Suppressor macrophage treated with lipopolysaccharide for 1 hour (primary cell): ENCODE measurements around the gene TTLL9.

Source experiments
- DNase-seq, 3 donors: peaks; one replicate each; pipeline ENCODE4 v3.0.0-alpha.2; 2020 to 2022

The TTLL9 gene

GRCh38 chr20:31836853-31837608, 33.4 kb upstream of the TTLL9 start:
- no peak for DNase-seq

GRCh38 chr20:31837896-31838397, 32.5 kb upstream of the TTLL9 start:
- DNase-seq = peak; percentile 73 to 83 (median 79)

DNA sequence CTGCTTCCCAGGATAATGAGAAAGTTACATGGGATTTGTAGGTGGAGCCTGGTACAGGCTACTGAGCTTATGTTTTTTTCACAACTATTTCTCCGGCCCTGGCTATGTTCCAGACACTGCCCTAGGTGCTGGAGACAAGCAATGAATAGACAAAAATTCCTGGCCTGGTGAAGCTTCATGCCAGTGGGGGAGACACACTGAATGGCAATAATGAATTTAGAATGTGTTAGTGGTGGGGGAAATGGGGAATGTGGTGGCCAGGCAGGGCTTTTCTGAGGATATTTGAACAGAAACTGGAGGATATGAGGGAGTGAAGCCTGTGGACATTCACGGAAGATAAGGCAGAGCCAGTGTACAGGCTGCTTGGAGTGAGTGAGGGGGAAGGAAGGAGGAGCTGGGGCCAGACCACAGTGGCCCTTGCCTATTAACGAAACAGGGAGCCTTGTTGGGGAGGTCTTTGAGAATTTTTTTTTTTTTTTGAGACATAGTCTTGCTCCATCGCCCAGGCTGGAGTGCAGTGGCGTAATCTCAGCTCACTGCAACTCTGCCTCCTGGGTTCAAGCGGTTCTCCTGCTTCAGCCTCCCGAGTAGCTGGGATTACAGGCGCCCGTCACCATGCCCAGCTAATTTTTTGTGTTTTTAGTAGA, 31.7 kb upstream of the TTLL9 start:
- no peak for DNase-seq

DNA sequence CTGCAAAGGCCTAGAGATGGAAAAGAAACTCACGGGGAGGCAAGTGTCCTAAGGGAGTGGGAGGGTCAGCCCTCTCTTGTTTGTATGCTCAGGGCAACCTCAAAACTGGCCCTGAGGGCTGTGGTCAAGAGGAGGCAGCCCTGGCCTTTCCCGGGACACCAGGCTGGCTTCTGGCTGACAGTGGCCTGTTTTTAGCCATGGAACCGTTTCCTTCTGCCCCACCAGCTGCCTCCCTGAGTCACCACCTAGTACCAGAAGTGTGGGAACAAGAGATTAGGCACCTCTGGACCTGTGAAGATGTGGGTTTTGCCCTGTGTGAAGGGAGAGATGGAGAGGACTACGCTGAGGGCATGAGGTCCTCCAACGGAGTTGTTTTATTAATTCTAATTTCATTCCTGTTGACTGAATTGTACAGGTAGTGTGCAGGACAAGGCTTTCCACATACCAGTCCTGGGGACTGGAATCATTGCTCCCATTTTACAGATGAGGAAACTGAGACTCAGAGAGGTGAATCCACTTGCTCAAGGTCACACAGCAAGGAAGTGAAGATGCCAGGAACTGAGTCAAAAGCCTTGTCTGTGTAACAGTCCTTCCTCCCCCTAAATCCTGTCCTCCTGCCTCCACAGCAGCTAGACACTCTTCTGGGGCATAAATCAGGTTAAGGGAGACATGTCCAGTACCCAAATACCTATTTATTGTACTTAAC, 30.5 kb upstream of the TTLL9 start:
- DNase-seq = no peak

DNA sequence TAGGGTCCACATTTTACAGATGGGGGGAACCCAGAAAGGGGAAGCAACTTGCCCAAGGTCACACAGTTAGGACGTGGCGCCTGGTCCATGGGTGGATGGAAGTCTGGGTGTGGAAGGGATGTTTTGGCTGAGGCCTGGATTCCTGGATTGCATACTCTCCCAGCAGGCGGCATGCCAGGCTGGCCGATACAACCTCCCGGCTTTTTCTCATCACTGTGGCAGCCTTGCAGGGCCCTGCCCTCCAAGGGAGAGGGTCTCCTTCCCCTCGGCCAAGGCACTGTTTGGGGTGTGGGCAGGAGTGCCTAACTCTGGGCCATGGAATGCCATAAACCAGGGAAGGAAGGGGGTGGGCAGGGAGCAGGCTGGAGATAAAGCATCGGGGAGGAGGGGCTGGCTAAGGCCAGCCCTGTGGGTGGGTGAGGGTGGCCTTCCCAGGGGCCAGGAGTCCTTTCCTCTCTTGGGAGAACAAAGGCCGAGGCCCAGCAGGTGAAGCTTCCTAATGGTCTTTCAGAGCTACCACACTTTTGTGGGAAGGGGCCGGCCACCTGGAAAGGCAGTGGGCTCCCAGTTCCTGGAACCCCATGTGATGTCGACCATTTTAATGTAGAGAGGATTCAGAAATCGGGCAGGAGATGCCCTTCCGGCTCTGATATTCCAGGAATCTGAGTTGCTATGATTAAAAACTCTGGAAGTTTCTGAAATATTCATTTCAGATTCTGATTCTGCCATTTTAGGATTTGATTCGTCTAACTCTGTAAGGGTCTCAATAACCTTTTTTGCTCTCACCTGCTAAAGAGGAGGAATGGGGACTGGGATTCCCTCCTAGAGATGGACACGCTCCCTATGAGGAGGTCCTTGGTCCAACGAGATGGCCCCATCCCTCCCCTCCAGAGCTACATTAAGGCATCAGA, 29.3 kb upstream of the TTLL9 start:
- no peak for DNase-seq

- no peak for DNase-seq
Observed at GRCh38 chr20:31841928-31842327, 28.5 kb upstream of the TTLL9 start.

DNA sequence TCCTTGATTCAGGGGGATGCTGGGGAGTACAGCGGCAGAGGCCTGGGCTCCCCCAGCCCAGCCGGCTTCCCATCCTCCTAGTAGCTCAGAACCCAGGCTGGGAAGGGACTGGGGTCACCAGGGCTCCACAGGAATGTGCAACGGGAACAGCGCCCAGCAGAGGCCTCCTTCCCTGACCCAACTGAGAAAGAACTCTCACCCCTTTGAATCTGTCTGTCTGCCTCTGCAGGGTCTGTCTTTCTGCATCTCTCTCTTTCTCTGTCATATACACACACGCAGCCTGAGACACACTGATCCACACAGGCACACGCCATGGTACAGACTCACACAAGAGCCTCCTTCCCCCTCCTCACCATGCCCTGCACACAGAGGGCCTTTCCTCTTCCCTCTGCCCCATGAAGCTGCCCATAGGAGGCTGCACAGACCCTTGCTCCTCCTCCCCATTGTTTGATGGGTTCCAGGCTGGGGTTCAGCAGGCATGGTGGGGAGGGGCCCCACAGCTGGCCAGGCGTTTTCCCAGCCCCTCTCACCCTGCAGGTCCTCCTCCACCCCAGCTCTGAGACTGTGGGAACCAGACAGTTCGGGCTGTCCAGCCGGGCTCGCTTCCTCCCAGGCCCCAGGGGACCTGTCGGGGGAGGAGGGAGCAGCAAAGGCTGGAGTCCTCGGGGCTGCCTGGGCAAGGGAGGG, 27.8 kb upstream of the TTLL9 start:
- DNase-seq = no peak

DNA sequence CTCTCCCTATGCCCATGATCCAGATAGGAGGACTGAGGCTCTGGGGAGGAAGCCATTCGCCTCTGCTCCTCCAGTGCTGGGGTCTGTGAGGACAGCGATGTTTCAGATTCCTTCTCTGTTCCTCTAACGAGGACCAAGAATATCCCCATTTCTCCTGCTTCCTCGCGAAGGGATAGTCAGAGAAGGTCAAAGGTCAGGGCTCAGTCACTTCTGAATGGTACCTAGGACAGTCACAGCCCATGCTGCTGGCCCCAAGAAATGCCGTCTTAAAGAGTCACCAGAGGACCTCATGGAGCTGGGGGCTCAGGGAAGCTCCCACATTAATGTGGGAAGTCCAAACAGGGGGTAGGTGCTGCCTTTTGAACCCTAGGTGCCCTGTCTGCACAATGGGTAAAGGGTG, 27.1 kb upstream of the TTLL9 start:
- no peak for DNase-seq

- DNase-seq = no peak
Observed at GRCh38 chr20:31843881-31844280, 26.6 kb upstream of the TTLL9 start.

GRCh38 chr20:31844737-31845299, 25.6 kb upstream of the TTLL9 start:
- no peak for DNase-seq

- no peak for DNase-seq
Observed at GRCh38 chr20:31845300-31845863, 25.1 kb upstream of the TTLL9 start, which contains the start of gene FOXS1. FOXS1 (minus strand) TSS chr20:31845604; CDS start chr20:31845542, 62 bp downstream.

DNA sequence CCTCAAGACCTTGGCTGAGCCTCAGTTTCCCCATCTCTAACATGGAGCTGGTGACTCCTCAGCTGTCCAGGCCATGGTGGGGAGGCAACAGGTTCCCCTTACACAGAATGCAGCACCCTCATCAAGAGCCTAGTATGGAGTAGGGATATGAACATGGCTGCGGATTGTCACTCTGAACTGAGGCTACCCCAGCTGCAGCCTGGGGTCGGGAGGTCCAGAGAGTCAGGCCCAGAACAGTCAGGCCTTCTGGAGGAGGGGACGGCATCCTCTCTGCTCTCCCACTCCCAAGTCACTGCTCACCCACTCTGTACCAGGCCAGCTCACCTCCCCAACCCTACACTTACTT, 23.7 kb upstream of the TTLL9 start:
- no peak for DNase-seq

GRCh38 chr20:31848088-31848999, 22.1 kb upstream of the TTLL9 start:
- DNase-seq = no peak

DNA sequence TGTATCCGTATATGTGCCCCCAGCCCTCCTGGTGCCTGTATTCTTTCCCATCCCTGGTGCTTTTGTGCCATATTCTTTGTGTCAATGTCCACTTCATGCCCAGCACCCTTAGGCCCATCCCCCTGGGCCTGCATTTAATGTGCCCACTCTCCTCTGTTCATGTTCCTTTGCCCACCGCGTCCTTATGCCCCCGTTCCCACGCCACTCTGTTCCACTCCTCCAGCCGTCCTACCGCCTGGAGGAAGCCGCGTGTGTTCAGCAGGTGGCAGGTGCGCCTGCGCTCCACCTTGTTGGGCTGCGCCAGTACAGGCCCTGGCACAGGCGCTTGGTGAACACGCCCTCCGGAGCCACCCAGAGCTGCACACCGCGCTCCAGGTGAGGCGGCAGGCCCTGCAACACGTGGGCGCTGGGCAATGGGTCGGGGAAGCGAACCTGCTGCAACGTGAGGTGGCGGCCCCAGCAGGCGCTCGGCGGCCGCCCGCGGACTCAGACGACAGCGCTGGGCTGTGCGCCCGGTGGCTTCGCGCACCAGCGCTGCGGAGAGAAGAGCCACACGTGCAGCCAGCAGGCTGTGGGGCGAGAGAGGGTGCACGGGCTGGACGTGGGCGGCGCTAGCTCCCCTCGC, 21.0 kb upstream of the TTLL9 start:
- no peak for DNase-seq

DNA sequence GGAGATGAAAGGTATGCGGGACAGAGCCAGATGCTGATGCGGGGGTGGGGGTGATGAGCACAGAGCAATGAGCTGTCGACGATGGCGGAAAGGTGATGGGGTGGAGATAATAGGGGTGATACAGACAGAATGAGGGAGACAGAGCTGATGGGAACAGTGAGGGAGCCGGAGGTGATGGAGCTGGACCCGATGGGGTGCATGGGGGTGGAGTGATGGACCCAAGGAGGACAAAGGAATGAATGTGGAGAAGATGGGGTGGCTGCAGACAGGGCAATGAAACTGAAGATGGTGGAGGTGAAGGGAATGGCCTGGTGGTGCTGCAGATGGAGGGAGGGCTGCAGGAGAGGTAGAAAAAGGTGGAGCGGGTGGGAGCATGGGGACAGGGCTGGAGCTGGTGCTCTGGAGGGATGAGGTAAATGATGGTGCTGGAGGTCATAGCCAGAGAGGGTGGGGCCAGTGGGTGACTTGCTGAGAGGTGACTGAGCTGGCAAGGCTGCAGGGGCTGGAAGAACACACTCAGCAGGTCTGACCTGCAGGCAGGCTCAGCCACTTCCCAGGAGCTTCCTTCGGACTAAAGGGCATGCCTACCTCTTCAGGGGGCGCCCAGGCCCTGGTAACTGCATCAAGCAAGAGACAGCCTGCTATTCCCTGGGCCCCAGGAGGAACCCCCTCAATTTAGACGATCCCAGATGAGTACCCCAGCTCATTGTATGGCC, 19.0 kb upstream of the TTLL9 start:
- DNase-seq = no peak

DNA sequence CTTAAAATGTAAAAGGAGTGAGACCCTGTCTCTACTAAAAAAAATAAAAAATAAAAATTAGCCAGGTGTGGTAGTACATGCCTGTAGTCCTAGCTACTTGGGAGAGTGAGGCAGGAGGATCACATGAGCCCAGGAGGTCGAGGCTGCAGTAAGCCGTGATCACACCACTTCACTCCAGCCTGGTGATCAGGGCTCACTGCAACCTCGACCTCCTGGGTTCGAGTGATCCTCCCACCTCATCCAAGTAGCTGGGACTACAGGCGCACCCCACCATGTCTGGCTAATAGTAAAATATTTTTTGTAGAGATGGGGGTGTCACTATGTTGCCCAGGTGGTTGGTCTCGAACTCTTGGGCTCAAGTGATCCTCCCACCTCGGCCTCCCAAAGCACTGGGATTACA, 17.0 kb upstream of the TTLL9 start:
- DNase-seq = no peak

DNA sequence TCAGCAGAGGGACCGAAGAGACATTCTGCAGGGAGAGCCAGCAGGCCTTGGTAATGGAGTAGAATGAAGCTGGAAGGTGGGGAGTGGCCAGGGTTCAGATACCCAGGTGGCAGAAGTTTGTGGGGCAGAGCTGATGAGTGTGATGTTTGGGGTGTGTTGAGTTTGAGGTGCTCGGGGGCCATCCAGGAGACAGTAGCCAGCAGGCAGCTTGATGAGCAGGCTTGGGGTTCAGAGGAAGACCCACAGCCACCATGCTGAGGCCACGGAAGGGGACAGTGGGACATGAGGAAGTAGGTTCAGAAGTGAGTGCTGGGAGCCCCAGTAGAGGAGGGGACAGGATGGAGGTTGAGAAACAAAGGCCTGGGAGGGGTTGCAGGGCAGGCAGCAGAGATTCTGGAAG, 13.9 kb upstream of the TTLL9 start:
- DNase-seq = no peak

DNA sequence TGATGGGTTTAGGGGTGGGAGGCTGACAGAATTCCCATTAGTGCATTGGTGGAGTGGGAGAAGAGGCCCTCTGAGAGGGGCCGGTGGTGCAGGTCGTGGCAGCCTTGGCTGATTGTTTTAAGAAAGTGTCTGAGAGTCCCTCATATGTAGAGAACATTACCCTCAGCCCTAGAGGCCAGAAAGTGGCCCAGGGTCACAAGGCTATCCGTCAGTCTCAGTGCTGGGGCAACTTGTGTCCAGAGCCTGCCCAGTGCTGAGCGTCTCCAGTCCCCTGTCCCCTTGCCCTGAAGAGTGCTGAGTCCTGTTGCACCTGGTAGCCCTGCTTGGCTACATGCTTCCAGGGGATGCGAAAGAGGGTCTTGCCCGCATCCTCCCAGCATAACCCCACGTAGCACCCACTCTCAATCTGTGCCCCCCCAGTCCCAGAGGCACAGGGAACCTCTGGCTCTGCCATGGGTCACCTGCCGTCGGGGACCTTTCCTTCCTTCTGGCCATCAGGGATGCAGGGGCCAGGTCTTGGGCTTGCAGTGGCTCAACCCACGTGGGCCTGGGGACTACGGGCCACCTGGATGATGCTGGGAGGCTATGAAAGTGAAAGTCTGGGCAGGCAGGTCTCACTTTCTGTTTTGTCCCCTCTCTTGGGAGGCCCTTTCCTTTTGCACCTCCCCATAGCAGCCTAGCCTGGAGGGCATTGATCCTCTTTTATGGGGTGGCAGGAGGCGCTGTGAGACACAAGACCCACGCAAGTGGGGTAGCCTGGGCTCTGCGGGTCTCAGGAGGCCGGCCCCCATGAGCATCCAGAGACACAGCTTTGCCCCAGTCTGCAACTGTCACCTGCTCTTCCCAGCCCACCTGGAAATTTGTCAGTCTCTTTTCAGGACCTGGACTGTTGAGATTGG, 12.3 kb upstream of the TTLL9 start:
- DNase-seq = no peak
